ENCODE measurements around the gene FBLN2. TPM values are rescaled to one million over a fixed set of nuclear protein-coding genes. Genes with fewer than 3 reads are reported as not detected.

The FBLN2 gene
- total and polyA plus RNA-seq, 5 donors = 124 to 323 (median 257) TPM

- DNase-seq (peak in 1 of 3 donors; percentile 11), ATAC-seq (no peak)
- no peaks in the 10 kb centered on the region for H3K4me1 ChIP-seq (ENCODE audit: control insufficient read depth, insufficient read depth, low read length)
- no peaks in the 10 kb centered on the region for H3K9me3 ChIP-seq (ENCODE audit: control insufficient read depth, low read length)
- H3K4me3 ChIP-seq (ENCODE audit: low read length) = no peak overlapping the region
- 90% methylated on average over 12 of the region's 12 CpGs for WGBS
- intact Hi-C loops (cut with DNase I) = loop anchor here in 1 of 4 donors (5.0 kb wide), 1 partner anchor 114 kb away; no protein-coding TSS in a partner anchor
- no peak overlapping the region for H3K27ac ChIP-seq (ENCODE audit: low read length)
- H3K27me3 ChIP-seq (ENCODE audit: control insufficient read depth, insufficient read depth) = no peaks in the 10 kb centered on the region
Observed at GRCh38 chr3:13620776-13621365, 71.9 kb downstream of the FBLN2 start.

- 65% methylated on average over 31 of the region's 31 CpGs for WGBS
- intact Hi-C loops (cut with DNase I) = loop anchor here in 1 of 4 donors (5.0 kb wide), 1 partner anchor 114 kb away; no protein-coding TSS in a partner anchor
- ATAC-seq (peak; percentile 28 to 45), DNase-seq (peak; percentile 48 to 82 (median 76))
- Histone ChIP-seq H3K9me3 (ENCODE audit: control insufficient read depth, low read length) (no peaks in the 10 kb centered on the region), H3K4me1 (ENCODE audit: control insufficient read depth, insufficient read depth, low read length) (no peaks in the 10 kb centered on the region), H3K27ac (ENCODE audit: low read length) (no peak overlapping the region), H3K27me3 (ENCODE audit: control insufficient read depth, insufficient read depth) (no peaks in the 10 kb centered on the region), H3K4me3 (ENCODE audit: low read length) (no peak overlapping the region)
Observed at GRCh38 chr3:13621381-13622221, 72.7 kb downstream of the FBLN2 start.

DNA sequence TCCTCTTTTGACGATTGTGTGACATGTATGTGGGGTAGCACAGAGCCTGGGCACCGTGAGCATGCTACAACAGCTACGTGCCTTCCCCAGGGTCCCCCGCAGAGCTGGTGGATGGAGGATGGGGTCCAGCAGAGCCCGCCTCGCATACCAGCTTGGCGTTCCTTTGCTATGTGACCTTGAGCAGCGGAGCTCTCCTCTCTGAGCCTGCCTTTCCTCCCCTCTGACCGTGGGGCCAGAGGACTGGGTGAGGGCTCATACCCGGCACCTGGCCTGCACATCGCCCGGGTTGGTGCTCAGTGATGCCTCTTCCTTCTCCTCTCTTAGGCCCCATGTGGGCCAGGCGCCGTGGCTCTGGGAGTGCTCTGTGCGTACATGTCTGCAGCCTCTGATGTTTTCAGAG is 73.4 kb downstream of the FBLN2 start:
- intact Hi-C loops (cut with DNase I) = loop anchor here in 1 of 4 donors (5.0 kb wide), 1 partner anchor 115 kb away; no protein-coding TSS in a partner anchor
- no peak overlapping the region for H3K27ac ChIP-seq (ENCODE audit: low read length)
- peak in 2 of 3 donors; percentile 44 to 51 for DNase-seq
- no peaks in the 10 kb centered on the region for H3K27me3 ChIP-seq (ENCODE audit: control insufficient read depth, insufficient read depth)
- H3K4me3 ChIP-seq (ENCODE audit: low read length) = no peak overlapping the region
- no peak for ATAC-seq
- H3K9me3 ChIP-seq (ENCODE audit: control insufficient read depth, low read length) = no peaks in the 10 kb centered on the region
- WGBS = 91% methylated on average over 15 of the region's 15 CpGs
- H3K4me1 ChIP-seq (ENCODE audit: control insufficient read depth, insufficient read depth, low read length) = no peaks in the 10 kb centered on the region

DNA sequence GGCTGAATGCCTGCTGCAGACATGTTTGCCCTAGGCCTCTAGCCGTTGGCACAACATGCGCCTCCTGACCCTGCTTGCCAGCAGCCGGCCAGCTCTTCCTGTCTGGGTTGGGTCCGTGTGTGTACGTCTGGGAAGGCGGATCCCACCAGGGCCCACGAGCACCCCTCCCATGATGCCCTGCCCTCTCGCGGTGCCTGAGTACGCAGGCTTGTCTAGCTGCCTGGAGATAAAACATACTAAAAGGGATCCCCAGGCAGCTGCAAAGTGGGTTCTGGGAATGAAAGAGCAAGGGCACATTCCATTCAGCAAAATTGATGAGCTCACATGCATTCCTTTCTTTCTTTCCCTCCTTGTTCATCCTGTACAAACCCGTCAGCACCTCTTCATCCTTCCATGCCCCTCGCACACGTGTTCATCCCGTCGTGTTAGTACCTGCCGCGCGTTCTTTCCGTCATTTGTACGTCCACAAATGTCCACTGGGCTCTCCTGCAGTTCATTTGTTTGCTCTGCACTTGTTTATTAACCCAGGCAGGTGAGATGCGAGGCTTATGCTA is 74.3 kb downstream of the FBLN2 start:
- no peaks in the 10 kb centered on the region for H3K27me3 ChIP-seq (ENCODE audit: control insufficient read depth, insufficient read depth)
- H3K9me3 ChIP-seq (ENCODE audit: control insufficient read depth, low read length) = no peaks in the 10 kb centered on the region
- no peak overlapping the region for H3K4me3 ChIP-seq (ENCODE audit: low read length)
- ATAC-seq (peak; percentile 28 to 39), DNase-seq (peak in 2 of 3 donors; percentile 62 to 65)
- 56% methylated on average over 21 of the region's 21 CpGs for WGBS
- intact Hi-C loops (cut with DNase I) = loop anchor here in 1 of 4 donors (5.0 kb wide), 1 partner anchor 116 kb away; no protein-coding TSS in a partner anchor
- no peak overlapping the region for H3K27ac ChIP-seq (ENCODE audit: low read length)
- H3K4me1 ChIP-seq (ENCODE audit: control insufficient read depth, insufficient read depth, low read length) = no peaks in the 10 kb centered on the region

DNA sequence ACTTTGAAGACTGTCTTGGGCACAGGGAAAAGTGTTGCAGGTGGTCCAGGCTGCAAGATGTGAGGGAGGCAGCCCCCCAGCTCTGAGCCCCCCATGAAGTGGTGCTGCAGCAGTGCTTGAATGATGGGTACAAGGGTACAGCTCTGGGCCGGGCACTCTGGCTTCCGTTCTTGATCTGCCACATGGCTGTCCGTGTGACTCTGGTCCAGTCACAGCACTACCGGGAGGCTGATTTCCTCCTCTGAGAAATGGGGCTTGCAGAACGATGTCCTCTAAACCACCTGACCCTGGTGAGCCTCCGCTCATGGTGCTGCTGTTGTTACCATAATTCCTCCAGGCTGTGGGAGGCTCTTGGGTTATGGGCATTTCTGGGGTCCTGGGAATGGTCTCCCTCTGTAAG is 75.1 kb downstream of the FBLN2 start:
- ATAC-seq = no peak
- 80% methylated on average over 6 of the region's 6 CpGs for WGBS
- Histone ChIP-seq H3K27me3 (ENCODE audit: control insufficient read depth, insufficient read depth) (no peaks in the 10 kb centered on the region), H3K9me3 (ENCODE audit: control insufficient read depth, low read length) (no peaks in the 10 kb centered on the region), H3K4me1 (ENCODE audit: control insufficient read depth, insufficient read depth, low read length) (no peaks in the 10 kb centered on the region), H3K4me3 (ENCODE audit: low read length) (no peak overlapping the region), H3K27ac (ENCODE audit: low read length) (no peak overlapping the region)
- intact Hi-C loops (cut with DNase I) = loop anchor here in 1 of 4 donors (5.0 kb wide), 1 partner anchor 117 kb away; no protein-coding TSS in a partner anchor
- DNase-seq = no peak

- no peaks in the 10 kb centered on the region for H3K9me3 ChIP-seq (ENCODE audit: control insufficient read depth, low read length)
- H3K4me3 ChIP-seq (ENCODE audit: low read length) = no peak overlapping the region
- DNase-seq (peak in 1 of 3 donors; percentile 33), ATAC-seq (no peak)
- H3K27ac ChIP-seq (ENCODE audit: low read length) = no peak overlapping the region
- no peaks in the 10 kb centered on the region for H3K27me3 ChIP-seq (ENCODE audit: control insufficient read depth, insufficient read depth)
- intact Hi-C loops (cut with DNase I) = loop anchor here in 1 of 4 donors (5.0 kb wide), 1 partner anchor 117 kb away; no protein-coding TSS in a partner anchor
- 97% methylated on average over 8 of the region's 8 CpGs for WGBS
- no peaks in the 10 kb centered on the region for H3K4me1 ChIP-seq (ENCODE audit: control insufficient read depth, insufficient read depth, low read length)
Observed at GRCh38 chr3:13624671-13625125, 75.8 kb downstream of the FBLN2 start.

GRCh38 chr3:13626396-13626795 is 77.5 kb downstream of the FBLN2 start:
- DNase-seq = peak in 1 of 3 donors; percentile 41
- Histone ChIP-seq H3K4me3 (ENCODE audit: low read length) (no peak overlapping the region), H3K27me3 (ENCODE audit: control insufficient read depth, insufficient read depth) (no peaks in the 10 kb centered on the region), H3K9me3 (ENCODE audit: control insufficient read depth, low read length) (no peaks in the 10 kb centered on the region), H3K4me1 (ENCODE audit: control insufficient read depth, insufficient read depth, low read length) (no peaks in the 10 kb centered on the region), H3K27ac (ENCODE audit: low read length) (no peak overlapping the region)
- no peak for ATAC-seq
- WGBS = 94% methylated on average over 12 of the region's 12 CpGs
- intact Hi-C loops (cut with DNase I) = no loop called here

GRCh38 chr3:13626915-13627460 is 78.1 kb downstream of the FBLN2 start:
- intact Hi-C loops (cut with DNase I) = no loop called here
- no peaks in the 10 kb centered on the region for H3K27me3 ChIP-seq (ENCODE audit: control insufficient read depth, insufficient read depth)
- ATAC-seq (no peak), DNase-seq (peak in 1 of 3 donors; percentile 62)
- no peaks in the 10 kb centered on the region for H3K4me1 ChIP-seq (ENCODE audit: control insufficient read depth, insufficient read depth, low read length)
- no peak overlapping the region for H3K27ac ChIP-seq (ENCODE audit: low read length)
- no peaks in the 10 kb centered on the region for H3K9me3 ChIP-seq (ENCODE audit: control insufficient read depth, low read length)
- H3K4me3 ChIP-seq (ENCODE audit: low read length) = no peak overlapping the region
- WGBS = 79% methylated on average over 9 of the region's 9 CpGs

GRCh38 chr3:13627681-13628080 is 78.8 kb downstream of the FBLN2 start:
- H3K27ac ChIP-seq (ENCODE audit: low read length) = no peak overlapping the region
- H3K4me3 ChIP-seq (ENCODE audit: low read length) = no peak overlapping the region
- 91% methylated on average over 9 of the region's 9 CpGs for WGBS
- no peaks in the 10 kb centered on the region for H3K4me1 ChIP-seq (ENCODE audit: control insufficient read depth, insufficient read depth, low read length)
- no peaks in the 10 kb centered on the region for H3K9me3 ChIP-seq (ENCODE audit: control insufficient read depth, low read length)
- DNase-seq (peak in 1 of 3 donors; percentile 46), ATAC-seq (no peak)
- intact Hi-C loops (cut with DNase I) = no loop called here
- no peaks in the 10 kb centered on the region for H3K27me3 ChIP-seq (ENCODE audit: control insufficient read depth, insufficient read depth)

GRCh38 chr3:13628432-13628831 is 79.5 kb downstream of the FBLN2 start:
- no peaks in the 10 kb centered on the region for H3K4me1 ChIP-seq (ENCODE audit: control insufficient read depth, insufficient read depth, low read length)
- intact Hi-C loops (cut with DNase I) = no loop called here
- no peaks in the 10 kb centered on the region for H3K27me3 ChIP-seq (ENCODE audit: control insufficient read depth, insufficient read depth)
- DNase-seq = peak in 1 of 3 donors; percentile 38
- 91% methylated on average over 10 of the region's 10 CpGs for WGBS
- ATAC-seq = no peak
- no peaks in the 10 kb centered on the region for H3K9me3 ChIP-seq (ENCODE audit: control insufficient read depth, low read length)
- no peak overlapping the region for H3K27ac ChIP-seq (ENCODE audit: low read length)
- no peak overlapping the region for H3K4me3 ChIP-seq (ENCODE audit: low read length)

Measured in right cardiac atrium (tissue), 5 donors.